Body of pancreas (tissue), 4 donors: ENCODE results near the gene RASIP1. TPM values are rescaled to one million over a fixed set of nuclear protein-coding genes. Genes with fewer than 3 reads are reported as not detected.

Experiments used
- ATAC-seq: fragments of 150-250 bp; one replicate; pipeline ENCODE4 v1.9.1; 2016
- DNase-seq, 4 donors: peaks; one replicate each; pipeline ENCODE4 v3.0.0-alpha.2; 2019
- H3K27ac ChIP-seq, 4 donors: fragments of 200-600 bp; sonication (generic); 1 replicate in 3 of 4; 2 replicates in 1 of 4; pipeline versions ENCODE4 v1.5.1 to v1.6.1; 2016 to 2019; ENCODE audit warnings: mild to moderate bottlenecking in 1 of 4, mixed read lengths in 1 of 4, moderate library complexity in 1 of 4
- H3K27me3 ChIP-seq, 2 donors: fragments of 200-600 bp; sonication (generic); one replicate each; pipeline ENCODE4 v1.6.0; 2016; ENCODE audit warnings: mild to moderate bottlenecking in 1 of 2
- H3K36me3 ChIP-seq, 2 donors: fragments of 200-600 bp; sonication (generic); replicated peaks in 1 of 2; 2 replicates each; pipeline ENCODE4 v1.5.1; 2016; ENCODE audit warnings: low read depth in 2 of 2; ENCODE audit not compliant: insufficient read depth in 1 of 2
- H3K4me1 ChIP-seq: fragments of 200-600 bp; sonication (generic); one replicate; pipeline ENCODE4 v1.6.0; 2016
- H3K4me3 ChIP-seq, 2 donors: fragments of 200-600 bp; sonication (generic); 1 replicate in 1 of 2; 2 replicates in 1 of 2; pipeline ENCODE4 v1.5.1; 2016 to 2019
- H3K9me3 ChIP-seq, 3 donors: fragments of 200-600 bp; sonication (generic); 1 replicate in 2 of 3; 2 replicates in 1 of 3; pipeline ENCODE4 v1.5.1; 2016
- POLR2A ChIP-seq, 3 donors: fragments of 450-650 bp; IDR thresholded peaks; one replicate each; pipeline ENCODE4 v1.6.1; 2016; ENCODE audit warnings: antibody characterized with exemption in 3 of 3, mild to moderate bottlenecking in 2 of 3
- WGBS, 2 donors: methylation state at CpG; one replicate each; pipeline ENCODE4 v1.1.5; 2017; 5-methylcytosine and 5-hydroxymethylcytosine counted together
- intact Hi-C: fragments of 100-400 bp; cut with DNase I; formaldehyde crosslinking; loops from one replicate; pipeline ENCODE4 v1.15.1; 2023
- total RNA-seq, 2 donors: library from RNA; depleted of rRNA; stranded (reverse); fragments of >200 nt; gene quantifications; one replicate each; pipeline ENCODE4 v1.1.0, GENCODE V29; 2016
- TF ChIP-seq, protein P1 (sequence below), 7 experiments: fragments of 450-650 bp in 4 of 7; fragments of 200-600 bp in 3 of 7; sonication (generic) in 3 of 7; IDR thresholded peaks; one replicate each; pipeline ENCODE4 v1.5.1; 2016 to 2019; ENCODE audit warnings: antibody characterized with exemption in 7 of 7

Gene RASIP1
- total RNA-seq, 2 donors from 2014 or later: 14.5 to 60.0 TPM

DNA sequence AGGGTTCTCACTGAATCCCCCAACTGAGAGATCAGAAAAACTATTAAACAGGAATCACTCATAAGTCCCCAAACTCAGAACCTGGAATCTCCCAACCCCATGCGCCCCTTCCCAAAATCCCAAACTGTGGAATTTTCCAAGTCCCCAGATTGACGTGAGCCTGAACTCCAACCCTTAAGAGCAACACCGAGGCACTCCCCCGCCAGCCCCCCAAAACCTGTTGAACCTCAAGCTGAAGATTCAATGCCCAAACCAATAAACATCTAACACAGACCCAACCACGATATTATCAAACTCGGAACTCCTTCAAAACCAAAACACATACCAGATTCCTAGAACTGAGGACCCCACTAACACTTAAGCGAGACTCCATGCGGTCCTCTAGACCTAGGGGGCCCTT lies 5.7 kb upstream of the RASIP1 start:
- H3K36me3 ChIP-seq: no peaks in the 10 kb centered on the region
- H3K4me1 ChIP-seq: peaks cover 52% of the 10 kb centered on the region
- H3K9me3 ChIP-seq: no peaks in the 10 kb centered on the region
- no peak for TF ChIP-seq POLR2A (IDR thresholded peaks at IDR 0.05)
- TF ChIP-seq, protein P1, sequence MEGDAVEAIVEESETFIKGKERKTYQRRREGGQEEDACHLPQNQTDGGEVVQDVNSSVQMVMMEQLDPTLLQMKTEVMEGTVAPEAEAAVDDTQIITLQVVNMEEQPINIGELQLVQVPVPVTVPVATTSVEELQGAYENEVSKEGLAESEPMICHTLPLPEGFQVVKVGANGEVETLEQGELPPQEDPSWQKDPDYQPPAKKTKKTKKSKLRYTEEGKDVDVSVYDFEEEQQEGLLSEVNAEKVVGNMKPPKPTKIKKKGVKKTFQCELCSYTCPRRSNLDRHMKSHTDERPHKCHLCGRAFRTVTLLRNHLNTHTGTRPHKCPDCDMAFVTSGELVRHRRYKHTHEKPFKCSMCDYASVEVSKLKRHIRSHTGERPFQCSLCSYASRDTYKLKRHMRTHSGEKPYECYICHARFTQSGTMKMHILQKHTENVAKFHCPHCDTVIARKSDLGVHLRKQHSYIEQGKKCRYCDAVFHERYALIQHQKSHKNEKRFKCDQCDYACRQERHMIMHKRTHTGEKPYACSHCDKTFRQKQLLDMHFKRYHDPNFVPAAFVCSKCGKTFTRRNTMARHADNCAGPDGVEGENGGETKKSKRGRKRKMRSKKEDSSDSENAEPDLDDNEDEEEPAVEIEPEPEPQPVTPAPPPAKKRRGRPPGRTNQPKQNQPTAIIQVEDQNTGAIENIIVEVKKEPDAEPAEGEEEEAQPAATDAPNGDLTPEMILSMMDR (IDR thresholded peaks at IDR 0.05): no peak
- ATAC-seq (no peak), DNase-seq (no peak)
- H3K4me3 ChIP-seq: no peak overlapping the region
- intact Hi-C loops: no loop called here
- H3K27ac ChIP-seq: peak overlapping the region; percentile 65 to 94 (median 69)
- no peaks in the 10 kb centered on the region for H3K27me3 ChIP-seq
- WGBS, 2 donors: 78 to 85% methylated on average over 8 of the region's 8 CpGs

DNA sequence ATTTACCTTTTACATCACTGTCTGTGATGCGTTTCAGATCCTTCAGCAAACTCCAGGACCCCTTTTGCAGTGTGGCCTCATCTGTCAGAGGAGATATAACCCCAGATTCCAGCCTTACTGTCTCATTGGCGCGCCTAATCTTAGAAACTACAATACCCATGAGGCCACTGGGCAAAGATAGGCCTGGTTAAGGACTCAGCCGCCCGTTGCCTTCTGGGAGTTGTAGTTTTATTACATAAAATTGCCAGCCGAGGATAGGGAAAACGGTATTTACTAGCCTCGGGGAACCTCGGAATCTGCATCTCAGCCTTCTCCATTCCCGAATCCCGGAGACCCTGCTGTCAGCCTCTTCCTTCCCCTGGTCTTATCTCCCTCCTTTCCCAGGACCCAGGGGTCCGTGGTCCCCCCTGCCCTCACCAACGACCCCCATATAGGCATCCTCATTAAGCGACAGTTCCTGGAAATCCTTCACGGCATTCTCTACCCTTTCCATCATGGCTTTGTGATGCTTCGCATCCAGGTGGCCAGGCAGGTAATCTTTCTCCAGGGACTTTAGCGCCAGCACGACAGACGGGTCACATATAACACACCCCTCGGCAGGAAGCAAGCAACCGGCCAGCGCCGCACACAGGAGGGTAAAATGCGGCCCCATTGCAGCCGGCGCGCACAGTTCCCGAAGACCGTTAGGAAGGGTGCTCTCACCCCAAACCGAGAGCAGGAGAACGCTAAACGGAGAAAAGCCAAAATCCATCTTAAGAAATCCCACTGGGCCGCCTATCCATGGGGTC lies 5.0 kb upstream of the RASIP1 start:
- intact Hi-C loops: no loop called here
- no peaks in the 10 kb centered on the region for H3K9me3 ChIP-seq
- TF ChIP-seq, protein P1 (IDR thresholded peaks at IDR 0.05): no peak
- TF ChIP-seq POLR2A (IDR thresholded peaks at IDR 0.05): no peak
- no peaks in the 10 kb centered on the region for H3K27me3 ChIP-seq
- peak overlapping the region in 2 of 4 donors; percentile 37 to 94 for H3K27ac ChIP-seq
- peaks cover 52% of the 10 kb centered on the region for H3K4me1 ChIP-seq
- H3K36me3 ChIP-seq: no peaks in the 10 kb centered on the region
- DNase-seq (peak; percentile 69 to 84 (median 76)), ATAC-seq (peak; percentile 54)
- WGBS, 2 donors: 29 to 56% methylated on average over 30 to 32 of the region's 33 CpGs
- no peak overlapping the region for H3K4me3 ChIP-seq

DNA sequence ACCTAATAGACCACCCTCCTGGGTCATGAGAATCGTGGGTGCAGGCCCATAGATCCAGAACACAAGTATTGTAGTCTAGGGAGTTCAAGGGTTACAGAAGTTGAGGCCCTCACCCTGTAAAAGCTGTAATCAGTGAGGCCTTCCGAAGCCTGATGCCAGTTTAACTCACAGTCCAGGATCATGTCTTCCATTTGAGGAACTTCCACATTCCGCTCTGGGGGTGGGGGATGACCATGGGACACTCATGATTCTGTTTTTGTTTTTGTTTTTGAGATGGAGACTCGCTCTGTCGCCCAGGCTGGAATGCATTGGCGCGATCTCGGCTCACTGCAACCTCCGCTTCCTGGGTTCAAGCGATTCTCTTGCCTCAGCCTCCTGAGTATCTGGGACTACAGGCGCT lies 1.7 kb upstream of the RASIP1 start:
- TF ChIP-seq POLR2A (IDR thresholded peaks at IDR 0.05): no peak
- TF ChIP-seq, protein P1 (IDR thresholded peaks at IDR 0.05): no peak
- intact Hi-C loops: no loop called here
- WGBS, 2 donors: 83 to 86% methylated on average over 11 of the region's 11 CpGs

DNA sequence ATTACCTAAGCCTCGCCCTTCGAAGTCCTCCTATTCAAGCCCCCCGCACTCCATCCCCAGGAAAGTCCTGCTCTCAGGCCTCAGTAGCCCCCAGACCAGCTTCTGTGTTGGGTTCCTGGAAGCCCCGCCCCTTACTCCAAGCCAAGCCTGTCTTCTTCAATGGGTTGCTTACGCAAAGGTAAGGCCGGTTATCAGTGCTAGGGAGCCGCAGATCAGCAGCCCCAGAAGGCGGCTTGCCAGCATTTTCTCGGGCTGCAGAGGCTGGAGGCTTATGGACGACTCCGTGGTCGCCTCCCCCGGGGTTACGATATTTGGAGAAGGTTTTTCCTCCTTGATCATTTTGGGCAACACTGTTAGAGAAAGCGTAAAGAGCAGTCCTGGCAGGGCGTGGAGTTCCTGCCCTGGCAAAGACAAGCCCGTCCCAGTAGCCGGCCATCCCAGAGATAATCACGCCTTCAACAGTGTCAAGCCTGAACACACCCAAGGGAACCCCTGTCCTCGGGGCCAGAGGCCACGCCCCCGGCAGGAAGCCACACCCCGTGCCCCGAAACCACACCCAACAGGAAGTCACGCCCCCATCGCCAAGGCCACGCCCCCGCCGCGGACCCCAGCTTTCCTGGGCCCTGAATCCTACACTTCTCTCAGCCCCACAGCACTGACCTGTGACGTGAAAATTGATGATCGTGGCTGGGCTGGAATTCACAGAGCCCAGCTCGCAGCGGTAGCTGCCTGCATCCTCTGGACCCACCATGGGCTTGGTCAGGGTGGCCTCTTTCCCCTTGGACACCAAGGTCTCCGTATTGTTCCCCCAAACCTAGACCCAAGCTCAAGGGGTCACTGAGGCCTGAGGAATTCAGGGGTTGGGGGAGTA lies 954 bp upstream of the RASIP1 start:
- ATAC-seq (no peak), DNase-seq (peak; percentile 65 to 78 (median 72))
- intact Hi-C loops: no loop called here

More for the DNA sequence above, 1.7 kb upstream of the RASIP1 start:
- H3K36me3 ChIP-seq: no peaks in the 10 kb centered on the region
- H3K27me3 ChIP-seq: no peaks in the 10 kb centered on the region
- DNase-seq (no peak), ATAC-seq (no peak)
- no peaks in the 10 kb centered on the region for H3K9me3 ChIP-seq
- H3K4me3 ChIP-seq: no peak overlapping the region
- peak overlapping the region in 3 of 4 donors; percentile 84 to 93 (median 91) for H3K27ac ChIP-seq
- H3K4me1 ChIP-seq: peaks cover 54% of the 10 kb centered on the region

More for the DNA sequence above, 954 bp upstream of the RASIP1 start:
- no peaks in the 10 kb centered on the region for H3K27me3 ChIP-seq
- H3K9me3 ChIP-seq: no peaks in the 10 kb centered on the region
- WGBS, 2 donors: 28 to 29% methylated on average over 20 to 35 of the region's 35 CpGs
- TF ChIP-seq, protein P1 (IDR thresholded peaks at IDR 0.05): no peak
- TF ChIP-seq POLR2A (IDR thresholded peaks at IDR 0.05): no peak
- H3K4me1 ChIP-seq: peaks cover 54% of the 10 kb centered on the region
- peak overlapping the region; percentile 79 to 93 (median 88) for H3K27ac ChIP-seq
- H3K36me3 ChIP-seq: no peaks in the 10 kb centered on the region
- no peak overlapping the region for H3K4me3 ChIP-seq
